Activated CD8-positive, alpha-beta memory T cell treated with anti-CD3 and anti-CD28 coated beads, Interleukin-2, amount 50 U/mL, for 24 hours (primary cell): ENCODE data around the gene KRTAP5-10.
"Not testable (repeated sequence)": the region's sequence is repeated elsewhere in the genome, so short reads cannot be mapped to it uniquely, and the experiment has no call there.

ENCODE experiments used
- DNase-seq: peaks from one replicate; pipeline ENCODE4 v3.0.0-alpha.2; 2020; ENCODE audit errors: extremely low read depth

Gene KRTAP5-10

DNA sequence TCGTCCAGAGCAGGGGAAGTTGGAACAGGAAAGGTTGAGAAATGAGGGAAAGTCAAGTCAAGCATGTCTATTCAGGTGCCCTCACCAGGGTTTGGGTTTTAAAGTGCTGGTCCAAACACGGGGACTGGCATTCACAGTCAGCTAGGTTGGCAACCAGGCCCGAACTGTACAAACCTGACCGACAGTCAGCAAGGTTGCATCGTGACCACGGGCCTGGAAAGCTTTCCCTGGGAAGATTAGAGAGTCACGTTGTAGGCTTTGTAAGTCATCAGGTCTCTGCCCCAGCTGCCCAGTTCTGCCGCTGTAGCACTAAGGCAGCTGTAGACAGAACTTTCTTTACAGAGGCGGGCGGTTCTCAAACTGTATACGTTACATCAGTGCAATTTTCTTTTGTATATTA, 7.4 kb downstream of the KRTAP5-10 start:
- no peak for DNase-seq

DNA sequence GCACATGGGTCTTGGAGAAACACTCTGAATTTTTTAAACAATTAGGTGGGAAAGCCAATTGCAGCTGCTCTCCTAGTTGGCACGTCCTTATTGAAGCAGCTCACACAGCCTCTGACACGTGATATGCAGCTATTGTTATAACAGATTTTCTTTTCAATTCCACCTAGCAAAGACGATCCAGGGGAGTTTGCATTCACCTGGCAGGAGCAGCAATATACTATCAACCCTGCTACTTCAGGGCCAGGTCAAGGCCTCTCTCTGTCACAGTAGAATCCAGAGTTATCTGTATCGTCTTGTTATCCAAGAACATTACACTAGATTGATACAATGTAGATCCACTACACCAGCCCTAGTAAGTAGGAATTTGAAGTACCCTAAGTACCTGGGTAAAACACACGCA, 9.1 kb downstream of the KRTAP5-10 start:
- no peak for DNase-seq

GRCh38 chr11:71575723-71576424, 10.5 kb downstream of the KRTAP5-10 start:
- DNase-seq: no peak

GRCh38 chr11:71576688-71577465, 11.5 kb downstream of the KRTAP5-10 start:
- DNase-seq: not testable (repeated sequence)

DNA sequence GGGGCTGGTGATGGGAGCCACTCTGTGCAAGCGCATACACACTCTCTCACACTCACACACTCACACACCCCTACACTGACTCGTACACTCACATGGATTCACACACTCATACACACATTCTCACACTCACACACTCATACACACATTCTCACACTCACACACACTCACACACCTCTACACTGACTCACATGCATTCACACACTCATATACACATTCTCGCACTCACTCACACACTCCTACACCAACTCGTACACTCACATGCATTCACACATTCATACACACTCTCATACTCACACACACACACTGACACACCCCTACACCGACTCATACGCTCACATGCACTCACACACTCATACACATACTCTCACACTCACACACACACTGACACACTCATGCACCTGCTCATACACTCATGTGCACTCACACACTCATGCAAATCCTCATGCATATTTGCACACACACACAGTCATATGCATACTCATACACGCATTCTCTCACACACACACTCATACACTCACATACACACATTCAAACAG, 12.2 kb downstream of the KRTAP5-10 start:
- no peak for DNase-seq

- DNase-seq: not testable (repeated sequence)
Observed at GRCh38 chr11:71579513-71579912, 14.2 kb downstream of the KRTAP5-10 start.

GRCh38 chr11:71580057-71581003, 15.0 kb downstream of the KRTAP5-10 start:
- no peak for DNase-seq

DNA sequence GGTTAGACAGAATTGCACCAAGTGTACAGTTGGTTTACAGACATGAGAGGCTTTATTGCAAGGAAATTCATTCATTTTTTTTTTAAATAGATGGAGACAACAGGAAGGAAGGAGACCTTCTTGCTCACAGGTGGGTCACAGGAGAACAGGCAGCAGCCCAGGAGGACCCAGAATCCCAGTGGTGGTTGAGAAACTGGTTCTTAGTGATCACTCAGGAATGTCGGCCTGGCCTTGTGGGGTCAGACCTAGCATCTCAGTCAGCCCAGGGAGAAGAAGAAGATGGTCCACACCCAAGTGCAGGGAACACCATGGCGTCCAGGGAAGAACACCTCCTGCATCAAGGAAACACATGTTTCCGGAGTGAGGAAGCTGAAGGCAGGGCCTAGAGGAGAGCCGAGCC, 16.5 kb downstream of the KRTAP5-10 start:
- no peak for DNase-seq

DNA sequence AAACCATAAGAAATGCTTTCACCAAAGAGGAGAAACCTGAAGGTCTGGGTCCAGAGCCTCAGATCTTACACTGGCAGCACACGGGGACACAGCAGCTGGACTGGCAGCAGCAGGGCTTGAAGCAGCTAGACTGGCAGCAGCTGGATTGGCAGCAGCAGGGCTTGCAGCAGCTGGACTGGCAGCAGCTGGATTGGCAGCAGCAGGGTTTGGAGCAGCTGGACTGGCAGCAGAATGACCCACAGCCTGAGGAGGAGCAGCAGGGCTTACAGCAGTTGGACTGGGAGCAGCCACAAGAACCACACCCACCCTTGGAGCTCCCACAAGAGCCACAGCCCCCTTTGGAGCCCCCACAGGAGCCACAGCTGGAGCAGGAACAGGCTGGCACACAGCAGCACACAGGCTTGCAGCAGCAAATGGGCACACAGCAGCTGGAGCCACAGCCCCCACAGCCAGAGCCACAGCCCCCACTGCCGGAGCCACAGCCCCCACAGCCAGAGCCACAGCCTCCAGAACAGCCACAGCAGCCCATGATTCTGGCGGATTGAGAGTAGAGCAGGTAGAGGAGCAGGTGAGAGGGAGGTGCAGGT, 17.0 kb downstream of the KRTAP5-10 start, which contains the start of gene KRTAP5-11:
KRTAP5-11 (minus strand) TSS at position 567 of the 587 bp plus-strand sequence; CDS start at position 529, 38 bp downstream.
- no peak for DNase-seq

DNA sequence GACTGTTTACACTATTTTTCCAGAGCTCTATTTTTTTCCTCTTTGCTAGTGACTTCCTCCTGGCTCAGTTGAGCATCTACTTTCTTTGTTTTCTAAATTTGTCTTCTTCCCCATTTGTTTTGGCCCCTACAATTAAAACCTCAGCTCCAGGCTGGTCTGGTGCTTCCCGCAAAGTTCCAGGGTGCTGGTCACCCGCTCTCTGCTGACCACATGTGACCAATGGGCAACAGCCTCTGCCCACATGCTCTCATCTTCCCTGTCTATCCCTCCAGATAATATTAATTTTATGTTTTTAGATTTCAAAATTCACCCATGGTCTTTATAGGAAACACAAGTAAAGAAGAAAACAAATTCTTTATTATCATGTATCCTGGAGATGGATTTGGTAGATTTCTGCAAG, 17.6 kb downstream of the KRTAP5-10 start:
- DNase-seq: not testable (repeated sequence)

- not testable (repeated sequence) for DNase-seq
Observed at GRCh38 chr11:71585673-71586072, 20.3 kb downstream of the KRTAP5-10 start.

DNA sequence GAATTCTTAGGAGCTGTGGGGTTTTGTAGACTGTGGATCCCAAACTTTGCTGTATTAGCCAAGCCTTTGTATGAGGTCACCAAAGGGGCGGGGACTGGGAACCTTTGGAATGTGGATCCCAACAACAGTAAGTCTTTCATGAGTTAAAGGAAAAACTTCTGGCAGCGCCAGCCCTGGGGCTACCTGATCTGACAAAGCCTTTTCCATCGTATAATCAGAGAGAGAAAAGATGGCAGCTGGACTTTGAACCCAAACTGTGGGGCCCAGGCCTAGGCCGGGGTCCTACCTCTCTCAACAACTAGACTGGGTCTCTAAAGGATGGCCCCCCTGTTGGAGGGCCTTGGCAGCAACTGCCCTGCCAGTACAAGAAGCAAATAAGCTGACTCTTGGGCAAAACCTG, 23.0 kb downstream of the KRTAP5-10 start:
- DNase-seq: not testable (repeated sequence)

DNA sequence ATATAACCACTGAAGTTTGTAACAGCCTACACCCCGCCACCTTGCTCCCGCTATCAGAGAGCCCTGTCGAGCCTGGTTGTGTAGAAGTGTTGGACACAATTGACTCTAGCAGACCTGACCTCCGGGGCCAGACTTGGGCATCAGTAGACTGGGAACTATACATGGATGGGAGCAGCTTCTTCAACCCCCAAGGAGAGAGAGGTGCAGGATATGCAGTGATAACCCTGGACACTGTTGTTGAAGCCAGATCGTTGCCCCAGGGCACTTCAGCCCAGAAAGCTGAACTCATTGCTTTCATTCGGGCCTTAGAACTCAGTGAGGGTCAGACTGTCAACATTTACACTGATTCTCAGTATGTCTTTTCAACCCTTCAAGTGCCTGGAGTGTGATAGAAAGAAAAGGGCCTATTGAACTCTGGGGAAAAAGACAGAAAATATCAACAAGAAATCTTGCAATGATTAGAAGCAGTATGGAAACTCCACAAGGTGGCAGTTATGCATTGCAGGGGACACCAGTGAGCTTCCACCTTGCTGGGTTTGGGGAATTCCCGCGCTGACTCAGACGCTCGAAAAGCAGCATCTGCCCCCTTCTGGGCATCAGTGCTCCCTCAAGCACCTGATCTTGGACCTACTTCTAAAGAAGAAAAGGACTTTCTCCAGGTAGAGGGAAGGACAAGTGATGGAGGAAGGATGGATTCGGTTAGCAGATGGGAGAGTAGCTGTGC, 23.6 kb downstream of the KRTAP5-10 start:
- peak; percentile 28 for DNase-seq

GRCh38 chr11:71589546-71589920, 24.2 kb downstream of the KRTAP5-10 start:
- not testable (repeated sequence) for DNase-seq

- not testable (repeated sequence) for DNase-seq
Observed at GRCh38 chr11:71603221-71603620, 37.9 kb downstream of the KRTAP5-10 start.

GRCh38 chr11:71604798-71605488, 39.6 kb downstream of the KRTAP5-10 start:
- not testable (repeated sequence) for DNase-seq

- not testable (repeated sequence) for DNase-seq
Observed at GRCh38 chr11:71606853-71607519, 41.6 kb downstream of the KRTAP5-10 start.

DNA sequence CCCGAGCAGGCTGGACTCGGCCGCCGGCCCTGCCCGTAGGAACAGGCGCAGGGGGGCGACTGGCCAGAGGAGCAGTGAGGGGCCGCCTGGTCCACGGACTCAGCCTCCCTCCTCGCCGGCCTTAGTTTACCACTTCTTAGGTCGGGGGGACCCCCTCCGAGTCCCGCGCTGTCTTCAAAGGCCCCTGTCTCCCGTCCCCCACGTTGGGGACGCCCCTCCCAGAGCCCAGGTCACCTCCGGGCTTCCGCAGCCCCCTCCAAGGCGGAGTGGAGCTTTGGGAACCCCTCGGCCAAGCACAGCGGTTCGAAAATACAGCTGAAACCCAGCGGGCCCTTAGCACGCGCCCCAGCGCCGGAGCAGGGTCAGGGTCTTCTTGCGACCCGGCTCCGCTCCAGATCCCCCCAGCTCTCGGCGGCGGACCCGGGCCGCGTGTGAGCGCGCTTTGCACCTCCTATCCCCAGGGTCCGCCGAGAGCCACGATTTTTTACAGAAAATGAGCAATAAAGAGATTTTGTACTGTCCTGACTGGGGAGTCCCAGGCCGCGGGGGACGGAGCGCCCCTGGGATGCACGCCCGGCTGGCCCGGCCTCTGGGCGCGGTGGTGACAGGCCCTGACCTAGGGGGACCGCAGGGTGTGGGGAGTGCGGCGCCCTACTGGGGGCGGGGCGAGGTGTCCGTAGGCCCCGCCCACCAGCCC, 42.3 kb downstream of the KRTAP5-10 start:
- DNase-seq: not testable (repeated sequence)

DNA sequence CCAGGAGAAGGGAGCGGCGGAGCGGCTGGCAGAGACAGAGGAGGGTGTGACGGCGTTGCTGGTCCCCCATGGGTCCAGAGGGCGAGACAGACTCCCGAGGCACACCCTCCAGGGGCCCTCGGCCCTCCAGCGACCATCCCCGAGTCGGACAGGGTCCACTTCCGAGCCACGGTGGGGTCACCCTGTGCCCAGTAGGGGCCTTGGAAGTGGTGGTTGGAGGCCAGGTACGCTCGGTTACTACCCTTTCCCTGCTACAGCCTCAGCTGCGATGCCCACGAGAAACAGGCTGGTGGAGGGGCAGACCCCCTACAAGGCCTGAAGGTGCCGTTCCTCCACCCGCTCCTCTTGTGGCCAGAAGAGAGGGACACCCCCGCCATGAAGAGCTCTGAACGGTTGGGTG, 42.9 kb downstream of the KRTAP5-10 start:
- DNase-seq: not testable (repeated sequence)
